Neural progenitor cell (in vitro differentiated cells): ENCODE data around the gene PKD2L1.

Experiments
- EZH2 ChIP-seq: fragments of 200-600 bp; sonication (generic); IDR thresholded peaks from 2 replicates; pipeline ENCODE4 v1.6.1; 2017; ENCODE audit warnings: antibody characterized with exemption, mild to moderate bottlenecking, moderate library complexity
- EZH2phosphoT487 ChIP-seq: fragments of 200-600 bp; sonication (generic); IDR thresholded peaks from 2 replicates; pipeline ENCODE4 v1.6.1; 2017; ENCODE audit warnings: antibody characterized with exemption
- TF ChIP-seq, protein P1 (sequence below): fragments of 200-600 bp; sonication (generic); IDR thresholded peaks from 2 replicates; pipeline ENCODE4 v1.5.1; 2017; ENCODE audit warnings: antibody characterized with exemption, mild to moderate bottlenecking

DNA sequence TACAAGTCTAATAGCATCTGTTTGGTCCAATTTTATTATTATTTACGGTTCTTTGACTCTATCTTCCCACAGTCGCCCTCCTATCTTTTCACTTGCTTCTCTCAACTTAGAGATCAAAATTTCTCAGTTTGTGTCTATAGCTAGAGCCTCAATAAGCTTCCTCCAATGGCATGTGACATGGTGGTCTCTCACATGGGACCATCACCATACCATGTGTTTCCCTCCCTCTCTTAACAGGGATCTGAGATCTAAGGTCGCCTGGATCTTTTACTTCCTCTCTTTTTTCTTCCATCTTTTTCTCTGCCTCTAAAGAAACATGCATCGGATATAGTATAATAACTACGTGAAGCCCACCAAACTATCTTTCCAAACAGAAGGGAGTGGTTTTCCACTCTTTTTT is 1.8 kb downstream of the PKD2L1 start:
- no peak for TF ChIP-seq EZH2
- TF ChIP-seq, protein P1, sequence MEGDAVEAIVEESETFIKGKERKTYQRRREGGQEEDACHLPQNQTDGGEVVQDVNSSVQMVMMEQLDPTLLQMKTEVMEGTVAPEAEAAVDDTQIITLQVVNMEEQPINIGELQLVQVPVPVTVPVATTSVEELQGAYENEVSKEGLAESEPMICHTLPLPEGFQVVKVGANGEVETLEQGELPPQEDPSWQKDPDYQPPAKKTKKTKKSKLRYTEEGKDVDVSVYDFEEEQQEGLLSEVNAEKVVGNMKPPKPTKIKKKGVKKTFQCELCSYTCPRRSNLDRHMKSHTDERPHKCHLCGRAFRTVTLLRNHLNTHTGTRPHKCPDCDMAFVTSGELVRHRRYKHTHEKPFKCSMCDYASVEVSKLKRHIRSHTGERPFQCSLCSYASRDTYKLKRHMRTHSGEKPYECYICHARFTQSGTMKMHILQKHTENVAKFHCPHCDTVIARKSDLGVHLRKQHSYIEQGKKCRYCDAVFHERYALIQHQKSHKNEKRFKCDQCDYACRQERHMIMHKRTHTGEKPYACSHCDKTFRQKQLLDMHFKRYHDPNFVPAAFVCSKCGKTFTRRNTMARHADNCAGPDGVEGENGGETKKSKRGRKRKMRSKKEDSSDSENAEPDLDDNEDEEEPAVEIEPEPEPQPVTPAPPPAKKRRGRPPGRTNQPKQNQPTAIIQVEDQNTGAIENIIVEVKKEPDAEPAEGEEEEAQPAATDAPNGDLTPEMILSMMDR: no peak
- no peak for TF ChIP-seq EZH2phosphoT487
